DMS153 treated with DMSO at 0.1 percent for 48 hours (cell line): ENCODE results near the gene ZNF385B.
"Not testable (repeated sequence)": the region's sequence is repeated elsewhere in the genome, so short reads cannot be mapped to it uniquely, and the experiment has no call there.

Experiments
- DNase-seq: peaks from one replicate; lab custom pipeline; 2025; ENCODE audit not compliant: unreplicated experiment; lab: John Stamatoyannopoulos, UW

Gene ZNF385B

GRCh38 chr2:179636100-179636980 lies 225.1 kb downstream of the ZNF385B start:
- no peak for DNase-seq

DNA sequence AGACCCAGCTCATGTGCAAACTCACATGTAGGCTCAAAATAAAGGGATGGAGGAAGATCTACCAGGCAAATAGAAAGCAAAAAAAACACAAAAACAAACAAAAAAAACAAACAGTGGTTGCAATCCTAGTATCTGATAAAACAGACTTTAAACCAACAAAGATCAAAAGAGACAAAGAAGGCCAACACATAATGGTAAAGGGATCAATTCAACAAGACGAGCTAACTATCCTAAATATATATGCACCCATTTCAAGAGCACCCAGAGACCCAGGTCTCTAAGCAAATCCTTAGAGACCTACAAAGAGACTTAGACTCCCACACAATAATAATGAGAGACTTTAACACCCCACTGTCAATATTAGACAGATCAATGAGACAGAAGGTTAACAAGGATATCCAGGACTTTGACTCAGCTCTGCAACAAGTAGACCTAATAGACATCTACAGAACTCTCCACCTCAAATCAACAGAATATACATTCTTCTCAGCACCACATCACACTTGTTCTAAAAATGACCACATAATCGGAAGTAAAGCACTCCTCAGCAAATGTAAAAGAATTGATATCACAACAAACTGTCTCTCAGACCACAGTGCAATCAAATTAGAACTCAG lies 229.5 kb downstream of the ZNF385B start:
- not testable (repeated sequence) for DNase-seq

DNA sequence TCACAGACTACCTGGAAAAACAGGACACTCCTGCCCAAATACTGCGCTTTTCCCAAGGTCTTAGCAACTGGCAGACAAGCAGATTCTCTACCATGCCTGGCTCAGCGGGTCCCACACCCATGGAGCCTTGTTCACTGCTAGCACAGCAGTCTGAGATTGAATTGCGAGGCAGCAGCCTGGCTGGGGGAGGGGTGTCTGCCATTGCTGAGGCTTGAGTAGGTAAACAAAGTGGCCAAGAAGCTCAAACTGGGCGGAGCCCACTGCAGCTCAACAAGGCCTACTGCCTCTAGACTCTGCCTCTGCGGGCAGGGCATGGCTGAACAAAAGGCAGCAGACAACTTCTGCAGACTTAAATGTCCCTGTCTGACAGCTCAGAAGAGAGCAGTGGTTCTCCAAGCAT lies 231.6 kb downstream of the ZNF385B start:
- not testable (repeated sequence) for DNase-seq

- no peak for DNase-seq
These were observed 235.2 kb downstream of the ZNF385B start for GRCh38 chr2:179626261-179626660.

- no peak for DNase-seq
These were observed 238.6 kb downstream of the ZNF385B start for GRCh38 chr2:179622635-179623300.

GRCh38 chr2:179622112-179622511 lies 239.3 kb downstream of the ZNF385B start:
- no peak for DNase-seq

GRCh38 chr2:179619947-179620467 lies 241.4 kb downstream of the ZNF385B start:
- DNase-seq: no peak

- DNase-seq: no peak
These were observed 247.3 kb downstream of the ZNF385B start for GRCh38 chr2:179614121-179614520.

DNA sequence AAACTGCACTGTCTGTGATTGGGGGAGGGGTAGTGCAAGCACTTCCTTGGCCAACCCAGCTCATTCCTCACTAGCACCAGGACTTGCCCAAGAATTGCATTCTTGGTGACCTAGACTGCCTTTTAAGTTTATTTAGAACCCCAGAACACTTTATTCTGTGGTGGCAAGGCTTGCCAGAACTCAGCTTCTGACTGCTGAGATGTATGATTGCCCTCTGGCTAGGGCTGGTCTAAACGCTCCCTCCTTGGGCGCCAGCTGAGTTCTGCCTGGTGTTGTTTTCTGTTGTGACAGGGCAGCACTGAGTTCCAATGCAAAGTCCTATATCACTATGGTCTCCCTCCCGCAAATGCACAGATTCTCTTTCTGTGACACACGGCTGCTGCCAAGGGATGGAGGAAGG lies 247.7 kb downstream of the ZNF385B start:
- DNase-seq: no peak

GRCh38 chr2:179613299-179613651 lies 248.1 kb downstream of the ZNF385B start:
- no peak for DNase-seq

- DNase-seq: no peak
These were observed 248.7 kb downstream of the ZNF385B start for GRCh38 chr2:179612591-179613298.

- no peak for DNase-seq
These were observed 249.3 kb downstream of the ZNF385B start for GRCh38 chr2:179612108-179612507.

- no peak for DNase-seq
These were observed 255.3 kb downstream of the ZNF385B start for GRCh38 chr2:179606141-179606540.

- no peak for DNase-seq
These were observed 256.1 kb downstream of the ZNF385B start for GRCh38 chr2:179605341-179605740.

- DNase-seq: no peak
These were observed 256.8 kb downstream of the ZNF385B start for GRCh38 chr2:179604598-179604997.

DNA sequence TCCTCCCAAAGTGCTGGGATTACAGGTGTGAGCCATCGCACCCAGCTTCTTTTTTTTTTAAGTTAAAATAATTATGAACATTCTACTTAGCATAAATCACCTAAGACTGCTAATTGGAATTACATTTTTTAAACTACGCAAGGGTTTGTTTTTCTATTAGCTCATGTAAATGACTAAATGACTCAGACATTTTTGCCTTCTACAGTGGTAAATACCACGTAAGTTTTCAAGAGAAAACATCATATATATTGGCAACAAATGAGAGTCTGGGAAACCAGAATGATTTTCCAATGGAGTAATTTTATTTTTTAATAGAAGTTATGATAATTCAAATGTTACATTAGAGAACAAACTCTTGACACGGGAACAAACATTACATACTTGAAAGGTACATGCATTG lies 259.0 kb downstream of the ZNF385B start:
- no peak for DNase-seq

- DNase-seq: no peak
These were observed 265.4 kb downstream of the ZNF385B start for GRCh38 chr2:179596018-179596417.

DNA sequence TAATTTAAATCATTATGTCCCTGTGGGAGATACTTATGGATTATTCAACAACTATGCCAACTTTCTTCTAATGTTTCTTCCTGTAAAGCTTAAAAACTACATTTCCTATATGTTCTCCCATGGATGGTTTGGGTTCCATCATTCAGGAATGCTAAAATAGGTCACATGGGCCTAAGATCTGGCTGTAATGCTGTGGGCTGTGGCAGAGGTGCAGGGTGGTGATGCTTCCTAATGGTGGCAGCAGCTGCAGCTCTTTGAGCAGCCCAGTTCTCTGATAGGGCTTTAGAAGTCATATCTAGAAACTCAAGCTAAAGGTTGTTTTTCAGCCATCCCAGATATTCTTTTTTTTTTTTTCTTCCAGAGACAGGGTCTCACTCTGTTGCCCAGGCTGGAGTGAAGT lies 266.1 kb downstream of the ZNF385B start:
- no peak for DNase-seq

DNA sequence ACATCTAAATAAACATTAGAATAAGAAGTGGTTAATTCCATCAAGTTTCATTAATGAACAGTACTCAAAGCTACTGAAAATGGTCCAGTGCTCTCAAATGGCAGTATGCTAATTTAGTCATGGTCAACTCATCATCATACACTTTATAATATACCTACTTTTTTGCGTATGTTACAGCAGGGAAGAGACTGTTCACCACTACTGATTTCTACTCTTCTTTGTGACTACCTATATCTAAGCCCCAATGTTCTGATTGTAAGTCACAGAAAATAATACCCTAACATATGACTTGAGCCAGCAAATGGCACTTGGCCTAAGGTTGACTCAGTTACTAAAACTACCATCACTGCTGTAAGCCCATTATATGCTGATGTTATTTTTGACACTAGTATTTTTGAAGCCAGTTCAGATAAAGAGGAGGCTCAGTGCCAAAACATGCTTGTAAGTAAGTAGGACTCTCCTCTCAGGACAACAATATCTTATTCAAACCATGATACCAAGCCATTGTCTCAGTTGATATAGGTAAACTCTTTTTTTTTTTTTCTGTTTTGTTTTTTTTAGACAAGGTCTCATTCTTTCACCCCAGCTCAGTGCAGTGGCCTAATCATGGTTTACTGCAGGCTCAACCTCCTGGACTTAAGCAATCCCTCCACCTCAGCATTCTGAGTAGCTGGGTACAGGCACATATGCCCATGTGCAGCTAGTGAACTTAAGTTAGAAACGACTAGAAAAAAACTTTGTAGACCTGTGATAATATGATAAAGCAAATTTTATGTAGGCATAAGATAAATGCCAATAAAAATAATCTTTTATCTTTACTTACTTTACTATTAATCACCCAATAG lies 266.9 kb downstream of the ZNF385B start:
- no peak for DNase-seq

DNA sequence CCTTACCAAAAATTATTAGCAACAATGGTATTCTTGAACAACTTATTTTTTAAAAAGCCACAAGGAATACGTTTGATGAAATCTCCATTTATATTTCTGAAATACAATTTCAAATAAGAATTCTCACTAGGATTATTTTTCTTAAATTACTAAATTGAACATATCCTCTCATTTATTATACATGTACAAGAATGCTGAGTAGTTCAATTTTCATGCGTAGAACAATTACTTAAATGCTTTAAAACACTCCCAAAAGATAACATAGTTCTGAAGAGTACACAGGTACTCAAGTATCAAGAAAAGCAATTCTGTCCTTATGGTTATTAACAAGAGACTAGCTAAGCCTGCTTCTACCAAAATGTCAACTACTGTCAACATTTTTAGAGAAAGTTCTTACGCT lies 268.1 kb downstream of the ZNF385B start:
- no peak for DNase-seq
